H1 (cell line): ENCODE measurements around the gene LAMP1. TPM values are rescaled to one million over a fixed set of nuclear protein-coding genes. Genes with fewer than 3 reads are reported as not detected.

Source experiments
- CTCF ChIA-PET: fragments of 300-600 bp; sonication (Branson Sonifier 250); formaldehyde crosslinking; loops from one replicate; lab custom pipeline; 2021; ENCODE audit not compliant: partially characterized antibody; lab: Charles Lee
- POLR2A ChIA-PET: fragments of 300-600 bp; sonication (Branson Sonifier 250); formaldehyde crosslinking; loops from one replicate; lab custom pipeline; 2021; ENCODE audit warnings: inconsistent platforms; ENCODE audit not compliant: partially characterized antibody; lab: Charles Lee
- DNase-seq, 2 experiments: peaks; one replicate each; pipeline versions ENCODE4 v3.0.0 to v3.0.0-alpha.2; 2010 to 2022; ENCODE audit warnings: low spot score in 2 of 2, low read depth in 1 of 2, mixed read lengths in 1 of 2
- FAIRE-seq: peaks from 2 replicates; lab custom pipeline; 2011; peaks lifted over from hg19 to GRCh38; lab: Jason Lieb, UNC
- H2AFZ ChIP-seq: 2 replicates; pipeline ENCODE4 v1.8.1; 2012; ENCODE audit warnings: low read length, inconsistent platforms
- H2AK5ac ChIP-seq: 2 replicates; pipeline ENCODE4 v1.6.1; 2013; ENCODE audit warnings: low read depth, low read length
- H2BK120ac ChIP-seq: replicated peaks from 2 replicates; pipeline ENCODE3; 2013; ENCODE audit warnings: low read depth, low read length, inconsistent platforms
- H2BK12ac ChIP-seq: 2 replicates; pipeline ENCODE4 v1.6.1; 2013; ENCODE audit warnings: low read depth, low read length
- H2BK15ac ChIP-seq: 2 replicates; pipeline ENCODE4 v1.6.1; 2013; ENCODE audit warnings: low read length
- H2BK20ac ChIP-seq: 2 replicates; pipeline ENCODE4 v1.6.1; 2013; ENCODE audit warnings: low read length
- H2BK5ac ChIP-seq: 2 replicates; pipeline ENCODE4 v1.6.1; 2013; ENCODE audit warnings: low read depth, low read length
- H3K14ac ChIP-seq: 2 replicates; pipeline ENCODE4 v1.6.1; 2013; ENCODE audit warnings: inconsistent platforms; ENCODE audit not compliant: insufficient read length
- H3K18ac ChIP-seq: 2 replicates; pipeline ENCODE4 v1.6.1; 2013; ENCODE audit warnings: low read length; ENCODE audit errors: extremely low read depth
- H3K23ac ChIP-seq: 2 replicates; pipeline ENCODE4 v1.6.1; 2013; ENCODE audit warnings: inconsistent platforms; ENCODE audit not compliant: insufficient read length
- H3K23me2 ChIP-seq: 2 replicates; pipeline ENCODE4 v1.6.1; 2013; ENCODE audit warnings: low read depth, low read length
- H3K27ac ChIP-seq: 2 replicates; pipeline ENCODE4 v1.6.1; 2011; ENCODE audit warnings: low read depth, low read length, inconsistent platforms
- H3K27me3 ChIP-seq, 4 experiments: replicated peaks in 1 of 4; 1 replicate in 1 of 4; 2 replicates in 3 of 4; pipeline versions ENCODE4 v1.6.1 to v1.8.1; 2011 to 2013; ENCODE audit warnings: low read length in 3 of 4, mild to moderate bottlenecking in 3 of 4, inconsistent platforms in 2 of 4, mixed read lengths in 2 of 4, moderate library complexity in 1 of 4; ENCODE audit not compliant: control insufficient read depth in 3 of 4, insufficient read depth in 3 of 4; ENCODE audit errors: extremely low read depth in 1 of 4
- H3K36me3 ChIP-seq, 4 experiments: 2 replicates each; pipeline versions ENCODE4 v1.6.1 to v1.8.1; 2011 to 2013; ENCODE audit warnings: mild to moderate bottlenecking in 4 of 4, low read length in 3 of 4, moderate library complexity in 2 of 4, control low read depth in 1 of 4, inconsistent platforms in 1 of 4; ENCODE audit not compliant: insufficient read depth in 4 of 4, control insufficient read depth in 2 of 4
- H3K4ac ChIP-seq: replicated peaks from 2 replicates; pipeline ENCODE3; 2013; ENCODE audit warnings: low read length, low read depth, mixed read lengths, inconsistent platforms; ENCODE audit not compliant: insufficient read length
- H3K4me1 ChIP-seq, 4 experiments: replicated peaks in 1 of 4; 1 replicate in 1 of 4; 2 replicates in 3 of 4; pipeline versions ENCODE4 v1.6.1 to v1.8.1; 2011 to 2013; ENCODE audit warnings: low read length in 3 of 4, inconsistent platforms in 2 of 4, mixed read lengths in 1 of 4; ENCODE audit not compliant: insufficient read depth in 4 of 4, control insufficient read depth in 3 of 4
- H3K4me2 ChIP-seq, 2 experiments: 2 replicates each; pipeline versions ENCODE4 v1.6.1 to v1.8.1; 2011 to 2013; ENCODE audit warnings: low read depth in 2 of 2, low read length in 2 of 2, control low read depth in 1 of 2, inconsistent platforms in 1 of 2, mild to moderate bottlenecking in 1 of 2; ENCODE audit not compliant: insufficient read depth in 1 of 2
- H3K4me3 ChIP-seq, 4 experiments: fragments of 200-600, 300-600 bp in 1 of 4; sonication (generic), shearing (Covaris generic), sonication (Bioruptor Twin) in 1 of 4; 2 replicates each; pipeline versions ENCODE4 v1.5.1 to v1.8.1; 2011 to 2016; ENCODE audit warnings: low read length in 4 of 4, low read depth in 3 of 4, control low read depth in 2 of 4, inconsistent platforms in 2 of 4, mild to moderate bottlenecking in 2 of 4, mixed read lengths in 1 of 4, moderate library complexity in 1 of 4; ENCODE audit not compliant: insufficient read depth in 2 of 4; ENCODE audit errors: extremely low read depth in 1 of 4
- H3K56ac ChIP-seq: replicated peaks from 2 replicates; pipeline ENCODE3; 2013; ENCODE audit warnings: low read depth, mild to moderate bottlenecking, mixed read lengths, low read length, inconsistent platforms; ENCODE audit not compliant: insufficient read length
- H3K79me1 ChIP-seq: 2 replicates; pipeline ENCODE4 v1.6.1; 2013; ENCODE audit warnings: low read depth, low read length, control low read depth
- H3K79me2 ChIP-seq, 2 experiments: 2 replicates each; pipeline versions ENCODE4 v1.6.1 to v1.8.1; 2012 to 2013; ENCODE audit warnings: low read length in 2 of 2, mild to moderate bottlenecking in 2 of 2, inconsistent platforms in 1 of 2; ENCODE audit not compliant: insufficient read depth in 2 of 2, control insufficient read depth in 1 of 2
- H3K9ac ChIP-seq, 4 experiments: replicated peaks in 1 of 4; 1 replicate in 1 of 4; 2 replicates in 3 of 4; pipeline versions ENCODE4 v1.6.1 to v1.8.1; 2011 to 2013; ENCODE audit warnings: low read depth in 3 of 4, low read length in 3 of 4, control low read depth in 2 of 4, mild to moderate bottlenecking in 2 of 4, moderate library complexity in 2 of 4, inconsistent platforms in 1 of 4; ENCODE audit errors: extremely low read depth in 1 of 4
- H3K9me3 ChIP-seq, 2 experiments: 2 replicates each; pipeline versions ENCODE4 v1.6.1 to v1.8.1; 2012 to 2013; ENCODE audit warnings: mild to moderate bottlenecking in 2 of 2, moderate library complexity in 2 of 2, control low read depth in 1 of 2, inconsistent platforms in 1 of 2, low read depth in 1 of 2, low read length in 1 of 2, mixed read lengths in 1 of 2; ENCODE audit not compliant: insufficient read depth in 2 of 2
- H4K20me1 ChIP-seq, 2 experiments: replicated peaks in 1 of 2; 2 replicates each; pipeline versions ENCODE3 to v1.8.1; 2011 to 2013; ENCODE audit warnings: inconsistent platforms in 2 of 2, low read length in 2 of 2, mild to moderate bottlenecking in 1 of 2; ENCODE audit not compliant: insufficient read depth in 2 of 2, control insufficient read depth in 1 of 2
- H4K5ac ChIP-seq: 2 replicates; pipeline ENCODE4 v1.6.1; 2013; ENCODE audit warnings: low read length, low read depth, mixed read lengths, inconsistent platforms; ENCODE audit not compliant: insufficient read length
- H4K8ac ChIP-seq: 2 replicates; pipeline ENCODE4 v1.8.0; 2013; ENCODE audit warnings: mild to moderate bottlenecking, moderate library complexity, low read length, inconsistent platforms; ENCODE audit not compliant: insufficient read depth; ENCODE audit errors: extremely low read depth
- H4K91ac ChIP-seq: replicated peaks from 2 replicates; pipeline ENCODE3; 2013; ENCODE audit warnings: low read length, mixed read lengths, inconsistent platforms; ENCODE audit not compliant: insufficient read length
- CBX8 ChIP-seq: fragments of 300-800, 300-1000 bp; sonication (generic); IDR thresholded peaks from 2 replicates; pipeline ENCODE4 v1.7.1; 2016; ENCODE audit warnings: low read depth, low read length, borderline replicate concordance
- CTCF ChIP-seq, 3 experiments: IDR thresholded peaks; 1 replicate in 2 of 3; 2 replicates in 1 of 3; pipeline versions ENCODE4 v1.5.1 to v1.6.1; 2011; ENCODE audit warnings: low read length in 3 of 3, mild to moderate bottlenecking in 3 of 3, inconsistent platforms in 2 of 3, low read depth in 1 of 3, moderate library complexity in 1 of 3; ENCODE audit not compliant: insufficient read depth in 1 of 3; ENCODE audit errors: control extremely low read depth in 1 of 3
- EGR1 ChIP-seq: IDR thresholded peaks from 2 replicates; pipeline ENCODE4 v1.6.1; 2011; ENCODE audit warnings: low read depth, low read length, borderline replicate concordance
- FOSL1 ChIP-seq: IDR thresholded peaks from 2 replicates; pipeline ENCODE4 v1.6.1; 2011; ENCODE audit warnings: mild to moderate bottlenecking, low read depth, low read length, moderate library complexity; ENCODE audit not compliant: insufficient read depth
- HDAC2 ChIP-seq, 2 experiments: fragments of 300-600 bp in 1 of 2; sonication (generic) in 1 of 2; IDR thresholded peaks; 2 replicates each; pipeline ENCODE4 v1.6.1; 2011 to 2012; ENCODE audit warnings: low read depth in 2 of 2, low read length in 2 of 2, mild to moderate bottlenecking in 2 of 2, moderate library complexity in 2 of 2, borderline replicate concordance in 1 of 2, inconsistent platforms in 1 of 2
- NRF1 ChIP-seq: IDR thresholded peaks from 2 replicates; pipeline ENCODE4 v1.6.1; 2011; ENCODE audit warnings: mild to moderate bottlenecking, low read depth, low read length, improper control_type of control experiment
- POLR2A ChIP-seq, 2 experiments: IDR thresholded peaks; 1 replicate in 1 of 2; 2 replicates in 1 of 2; pipeline ENCODE4 v1.6.1; 2011; ENCODE audit warnings: low read depth in 2 of 2, low read length in 2 of 2, mild to moderate bottlenecking in 2 of 2; ENCODE audit errors: control extremely low read depth in 1 of 2
- SIN3A ChIP-seq, 2 experiments: IDR thresholded peaks in 1 of 2; conservative IDR thresholded peaks in 1 of 2; 2 replicates each; pipeline ENCODE4 v1.6.1; 2011 to 2012; ENCODE audit warnings: low read length in 2 of 2, improper control_type of control experiment in 1 of 2, low read depth in 1 of 2, mild to moderate bottlenecking in 1 of 2
- SIX5 ChIP-seq: IDR thresholded peaks from 2 replicates; pipeline ENCODE4 v1.6.1; 2011; ENCODE audit warnings: mild to moderate bottlenecking, low read depth, low read length
- SP1 ChIP-seq: IDR thresholded peaks from 2 replicates; pipeline ENCODE4 v1.6.1; 2011; ENCODE audit warnings: low read depth, low read length
- TEAD4 ChIP-seq: IDR thresholded peaks from 2 replicates; pipeline ENCODE4 v1.6.1; 2012; ENCODE audit warnings: low read depth, low read length, inconsistent platforms, mixed read lengths
- WGBS, 2 experiments: shearing (Covaris generic) in 1 of 2; methylation state at CpG; one replicate each; pipeline versions ENCODE4 v1.1.6 to v1.1.7; 2013 to 2015; ENCODE audit warnings: low lambda C conversion rate in 2 of 2, mixed read lengths in 2 of 2, inconsistent platforms in 1 of 2, low coverage in 1 of 2, missing lambda C conversion rate in 1 of 2; ENCODE audit not compliant: insufficient replicate concordance in 2 of 2, insufficient coverage in 1 of 2, insufficient read length in 1 of 2; ENCODE audit errors: extremely low coverage in 1 of 2, missing lambda C conversion rate in 1 of 2; 5-methylcytosine and 5-hydroxymethylcytosine counted together
- polyA plus RNA-seq, 7 experiments: library from polyadenylated mRNA; depleted of rRNA in 3 of 7; stranded (reverse) in 5 of 7; unstranded in 2 of 7; fragments of >200 nt in 5 of 7; fragments of 200-250 nt in 2 of 7; gene quantifications; 1 replicate in 5 of 7; 2 replicates in 1 of 7; 4 replicates in 1 of 7; pipeline versions ENCODE4 v1.2.1 to v1.2.3, GENCODE V29; 2011 to 2013; ENCODE audit warnings: missing spikeins in 2 of 7, mixed read lengths in 2 of 7
- total RNA-seq: library from RNA; stranded (reverse); fragmentation: NEBNext Ultra II Directional; extraction: Animal tissue kit (Norgen Biotek cat#: 25700); gene quantifications from 2 replicates; pipeline ENCODE4 v1.2.1, GENCODE V29; 2021

Gene LAMP1
- total and polyA plus RNA-seq, 2 of the 8 experiments (the other 6 are each of a cell fraction or from before 2014, with no cell fraction given), result 97.6 to 140 TPM

GRCh38 chr13:113343692-113343968 lies 46.6 kb downstream of the LAMP1 start:
- 0 out of 2 replicates have a peak, but pooled peaks cover 3% of the 10 kb centered on the region for H3K79me1 ChIP-seq
- H2BK20ac ChIP-seq, result no peak overlapping the region
- FAIRE-seq (no peak), DNase-seq (no peak)
- TF ChIP-seq CBX8, result no peak
- TF ChIP-seq NRF1, result no peak
- TF ChIP-seq CTCF (IDR thresholded peaks at IDR 0.05; ENCODE audit: control extremely low read depth in 1 of 3, insufficient read depth in 1 of 3, low read depth in 1 of 3, low read length in 3 of 3), result no peak
- TF ChIP-seq HDAC2 (IDR thresholded peaks at IDR 0.05; ENCODE audit: borderline replicate concordance in 1 of 2, low read depth in 2 of 2, low read length in 2 of 2), result no peak
- no peak for TF ChIP-seq SIX5
- no peak for TF ChIP-seq SP1
- TF ChIP-seq SIN3A (conservative IDR thresholded peaks at IDR 0.05 in 1 of 2, IDR thresholded peaks at IDR 0.05 in 1 of 2; ENCODE audit: low read depth in 1 of 2, low read length in 2 of 2), result no peak
- no peak for TF ChIP-seq POLR2A (IDR thresholded peaks at IDR 0.05; ENCODE audit: control extremely low read depth in 1 of 2, low read depth in 2 of 2, low read length in 2 of 2)
- no peak for TF ChIP-seq FOSL1
- no peak for TF ChIP-seq EGR1
- no peak for TF ChIP-seq TEAD4
- no peak overlapping the region for H3K23ac ChIP-seq
- no peak overlapping the region for H4K91ac ChIP-seq
- H2BK15ac ChIP-seq, result no peak overlapping the region
- H2BK12ac ChIP-seq, result no peak overlapping the region
- H3K4me2 ChIP-seq, result no peak overlapping the region
- H3K56ac ChIP-seq, result no peak overlapping the region
- no peak overlapping the region for H3K14ac ChIP-seq
- H4K5ac ChIP-seq, result no peak overlapping the region
- H3K4me1 ChIP-seq, result no peaks in the 10 kb centered on the region
- ChIA-PET POLR2A (interaction anchor here (0.5 to 2.3 kb wide), 11 partner anchors 10 to 73 kb away, joined by 3 to 22 read pairs (median 5); no protein-coding TSS in a partner anchor), CTCF (interaction anchor here (1.2 to 1.6 kb wide), 2 partner anchors 20 to 48 kb away, joined by 3 read pairs; no protein-coding TSS in a partner anchor)
- H3K23me2 ChIP-seq, result no peaks in the 10 kb centered on the region
- no peaks in the 10 kb centered on the region for H3K27me3 ChIP-seq
- H2AK5ac ChIP-seq, result no peak overlapping the region
- H2BK5ac ChIP-seq, result no peak overlapping the region
- no peak overlapping the region for H3K4ac ChIP-seq
- H3K79me2 ChIP-seq, result no peaks in the 10 kb centered on the region; a peak in 1 of 4 replicates
- no peak overlapping the region for H4K8ac ChIP-seq
- H3K18ac ChIP-seq, result no peak overlapping the region
- H2BK120ac ChIP-seq, result no peak overlapping the region
- no peak overlapping the region for H3K27ac ChIP-seq
- H3K4me3 ChIP-seq, result no peak overlapping the region
- peaks cover 17 to 49% (median 34%) of the 10 kb centered on the region in 4 experiments for H3K36me3 ChIP-seq
- no peak overlapping the region for H2AFZ ChIP-seq
- WGBS, 2 experiments, result 88% methylated on average over 5 of the region's 7 CpGs; no CpG with 5 or more reads in 1 of the 2 experiments
- H4K20me1 ChIP-seq, result peaks cover 0 to 4% of the 10 kb centered on the region in 2 experiments
- no peak overlapping the region for H3K9ac ChIP-seq
- H3K9me3 ChIP-seq, result peaks cover 4 to 14% of the 10 kb centered on the region in 2 experiments; a peak in 2 of 4 replicates
